Fibroblast of lung (primary cell): ENCODE data around the gene GAB2.

Experiments used
- EZH2 ChIP-seq: IDR thresholded peaks from 2 replicates; pipeline ENCODE4 v1.5.1; 2012; ENCODE audit warnings: low read length, control low read depth, mild to moderate bottlenecking; ENCODE audit errors: missing control alignments
- TF ChIP-seq, protein P1 (sequence below), 2 donors: IDR thresholded peaks in 1 of 2; conservative IDR thresholded peaks in 1 of 2; 1 replicate in 1 of 2; 2 replicates in 1 of 2; pipeline ENCODE4 v1.5.1; 2011 to 2012; ENCODE audit warnings: low read length in 2 of 2, control low read depth in 1 of 2, inconsistent platforms in 1 of 2, low read depth in 1 of 2, mild to moderate bottlenecking in 1 of 2

DNA sequence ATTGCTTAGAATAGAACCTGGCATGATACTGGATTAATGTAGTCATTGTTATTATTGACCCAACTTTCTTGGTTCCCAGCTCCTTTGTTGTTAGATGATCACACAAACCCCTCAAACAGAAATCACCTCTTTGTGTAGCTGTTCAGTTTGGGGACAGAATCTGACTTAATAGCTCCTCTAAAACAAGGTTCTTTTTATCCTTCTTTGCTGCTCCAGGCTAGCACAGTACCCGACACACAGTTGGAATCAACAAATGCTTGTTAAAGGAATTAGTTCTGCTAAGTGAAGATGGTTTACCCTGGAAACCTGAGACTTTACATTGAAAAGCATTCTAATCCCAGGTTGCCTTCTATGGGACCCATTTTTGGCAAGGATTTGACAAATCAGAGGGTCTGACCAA, 43.9 kb downstream of the GAB2 start:
- TF ChIP-seq, protein P1, sequence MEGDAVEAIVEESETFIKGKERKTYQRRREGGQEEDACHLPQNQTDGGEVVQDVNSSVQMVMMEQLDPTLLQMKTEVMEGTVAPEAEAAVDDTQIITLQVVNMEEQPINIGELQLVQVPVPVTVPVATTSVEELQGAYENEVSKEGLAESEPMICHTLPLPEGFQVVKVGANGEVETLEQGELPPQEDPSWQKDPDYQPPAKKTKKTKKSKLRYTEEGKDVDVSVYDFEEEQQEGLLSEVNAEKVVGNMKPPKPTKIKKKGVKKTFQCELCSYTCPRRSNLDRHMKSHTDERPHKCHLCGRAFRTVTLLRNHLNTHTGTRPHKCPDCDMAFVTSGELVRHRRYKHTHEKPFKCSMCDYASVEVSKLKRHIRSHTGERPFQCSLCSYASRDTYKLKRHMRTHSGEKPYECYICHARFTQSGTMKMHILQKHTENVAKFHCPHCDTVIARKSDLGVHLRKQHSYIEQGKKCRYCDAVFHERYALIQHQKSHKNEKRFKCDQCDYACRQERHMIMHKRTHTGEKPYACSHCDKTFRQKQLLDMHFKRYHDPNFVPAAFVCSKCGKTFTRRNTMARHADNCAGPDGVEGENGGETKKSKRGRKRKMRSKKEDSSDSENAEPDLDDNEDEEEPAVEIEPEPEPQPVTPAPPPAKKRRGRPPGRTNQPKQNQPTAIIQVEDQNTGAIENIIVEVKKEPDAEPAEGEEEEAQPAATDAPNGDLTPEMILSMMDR (conservative IDR thresholded peaks at IDR 0.05 in 1 of 2, IDR thresholded peaks at IDR 0.05 in 1 of 2; ENCODE audit: low read depth in 1 of 2, low read length in 2 of 2) = no peak
- no peak for TF ChIP-seq EZH2
